Peyer's patch (tissue), 4 donors: ENCODE measurements around the gene PEX11G. TPM values are rescaled to one million over a fixed set of nuclear protein-coding genes. Genes with fewer than 3 reads are reported as not detected.

Experiments used
- DNase-seq, 3 donors: peaks; one replicate each; pipeline ENCODE4 v3.0.0-alpha.2; 2017 to 2019
- H3K27ac ChIP-seq, 4 donors: fragments of 200-600 bp; sonication (generic); one replicate each; pipeline ENCODE4 v1.5.1; 2016 to 2019
- H3K27me3 ChIP-seq, 2 donors: fragments of 200-600 bp; sonication (generic); one replicate each; pipeline ENCODE4 v1.5.1; 2019
- H3K36me3 ChIP-seq, 3 donors: fragments of 200-600 bp; sonication (generic); one replicate each; pipeline ENCODE4 v1.5.1; 2016 to 2019
- H3K4me1 ChIP-seq, 4 donors: fragments of 200-600 bp; sonication (generic); one replicate each; pipeline ENCODE4 v1.5.1; 2016 to 2019
- H3K4me3 ChIP-seq, 4 donors: fragments of 200-600 bp; sonication (generic); 1 replicate in 3 of 4; 2 replicates in 1 of 4; pipeline ENCODE4 v1.5.1; 2016 to 2019; ENCODE audit warnings: mild to moderate bottlenecking in 1 of 4
- H3K9me3 ChIP-seq, 4 donors: fragments of 200-600 bp; sonication (generic); one replicate each; pipeline ENCODE4 v1.5.1; 2016 to 2019; ENCODE audit warnings: mild to moderate bottlenecking in 1 of 4
- CTCF ChIP-seq, 6 experiments: fragments of 450-650 bp in 4 of 6; fragments of 200-600 bp in 2 of 6; sonication (generic) in 1 of 6; IDR thresholded peaks; one replicate each; pipeline ENCODE4 v1.5.1; 2017 to 2019; ENCODE audit warnings: antibody characterized with exemption in 6 of 6, mild to moderate bottlenecking in 3 of 6, moderate library complexity in 1 of 6
- POLR2A ChIP-seq, 2 donors: fragments of 450-650 bp; IDR thresholded peaks; one replicate each; pipeline ENCODE4 v1.5.1; 2017; ENCODE audit warnings: antibody characterized with exemption in 2 of 2, mild to moderate bottlenecking in 2 of 2, moderate library complexity in 2 of 2
- total RNA-seq, 4 donors: library from RNA; depleted of rRNA; stranded (reverse); fragments of >200 nt; gene quantifications; one replicate each; pipeline ENCODE4 v1.1.0, GENCODE V29; 2016

The PEX11G gene
- total RNA-seq, 4 donors from 2014 or later, result 8.2 to 14.3 (median 10.3) TPM; not detected in 1

GRCh38 chr19:7427944-7428343 is 60.9 kb downstream of the PEX11G start:
- peak overlapping the region in 3 of 4 donors; percentile 35 to 80 (median 53) for H3K27ac ChIP-seq
- no peak overlapping the region for H3K4me3 ChIP-seq
- DNase-seq, result no peak
- TF ChIP-seq CTCF (IDR thresholded peaks at IDR 0.05) (no peak), POLR2A (IDR thresholded peaks at IDR 0.05) (no peak)
- H3K4me1 ChIP-seq, result peaks cover 0 to 17% (median 0%) of the 10 kb centered on the region in 4 donors
- no peaks in the 10 kb centered on the region for H3K27me3 ChIP-seq
- no peaks in the 10 kb centered on the region for H3K9me3 ChIP-seq
- peaks cover 0 to 5% (median 0%) of the 10 kb centered on the region in 3 donors for H3K36me3 ChIP-seq

- Histone ChIP-seq H3K4me3 (no peak overlapping the region), H3K27me3 (no peaks in the 10 kb centered on the region), H3K36me3 (peaks cover 0 to 11% (median 0%) of the 10 kb centered on the region in 3 donors), H3K9me3 (no peaks in the 10 kb centered on the region), H3K27ac (peak overlapping the region in 2 of 4 donors; percentile 25 to 53), H3K4me1 (peaks cover 0 to 17% (median 0%) of the 10 kb centered on the region in 4 donors)
- no peak for DNase-seq
- no peak for TF ChIP-seq POLR2A (IDR thresholded peaks at IDR 0.05)
- no peak for TF ChIP-seq CTCF (IDR thresholded peaks at IDR 0.05)
These were observed 61.8 kb downstream of the PEX11G start for GRCh38 chr19:7426986-7427385.

Other genes with a start within 250 kb of the PEX11G start
- 100 to 1,000 TPM; 125 to 191 (median 167) TPM for gene INSR, start 194.6 kb downstream of the PEX11G start, total RNA-seq
- gene ARHGEF18, start 140.1 kb downstream of the PEX11G start, total RNA-seq, result 100 to 1,000 TPM in 3 of 4 donors, 10 to 100 TPM in 1; 75.9 to 139 (median 111) TPM
- gene ZNF358, start 27.1 kb upstream of the PEX11G start, total RNA-seq, result 100 to 1,000 TPM in 2 of 4 donors, 10 to 100 TPM in 2; 77.1 to 124 (median 95.3) TPM
- 10 to 100 TPM; 18.0 to 37.1 (median 21.9) TPM for gene MCOLN1, start 33.6 kb upstream of the PEX11G start, total RNA-seq
- gene PNPLA6, start 46.7 kb upstream of the PEX11G start, total RNA-seq, result 100 to 1,000 TPM; 181 to 296 (median 234) TPM
- gene CAMSAP3, start 106.8 kb upstream of the PEX11G start, total RNA-seq, result 10 to 100 TPM; 24.8 to 71.7 (median 60.3) TPM
- 10 to 100 TPM; 26.6 to 61.9 (median 33.7) TPM for gene XAB2, start 140.5 kb upstream of the PEX11G start, total RNA-seq
- gene PET100, start 140.8 kb upstream of the PEX11G start, total RNA-seq, result 100 to 1,000 TPM in 1 of 4 donors, 10 to 100 TPM in 3; 12.6 to 102 (median 14.5) TPM
- 10 to 100 TPM in 1 of 4 donors, 1 to 10 TPM in 2, not detected in 1; 2.3 to 13.4 (median 7.8) TPM for gene PCP2, start 144.7 kb upstream of the PEX11G start, total RNA-seq
- 100 to 1,000 TPM; 117 to 245 (median 199) TPM for gene STXBP2, start 148.1 kb upstream of the PEX11G start, total RNA-seq
- not detected for gene RETN, start 180.0 kb upstream of the PEX11G start, total RNA-seq
- not detected for gene MCEMP1, start 188.1 kb upstream of the PEX11G start, total RNA-seq
- gene TRAPPC5, start 191.8 kb upstream of the PEX11G start, total RNA-seq, result 10 to 100 TPM; 18.2 to 55.8 (median 54.0) TPM
- gene FCER2, start 213.1 kb upstream of the PEX11G start, total RNA-seq, result 10 to 100 TPM in 1 of 4 donors, 1 to 10 TPM in 1, not detected in 2; 2.0 to 10.7 TPM
- gene CLEC4G, start 243.1 kb upstream of the PEX11G start, total RNA-seq, result 1 to 10 TPM in 1 of 4 donors, not detected in 3; 1.1 TPM